Measurements from ENCODE around the gene ZFP42.
"Not testable (repeated sequence)": the region's sequence is repeated elsewhere in the genome, so short reads cannot be mapped to it uniquely, and the experiment has no call there.

GRCh38 chr4:188045461-188045860 lies 49.9 kb downstream of the ZFP42 start:
- TF ChIP-seq, protein P1, sequence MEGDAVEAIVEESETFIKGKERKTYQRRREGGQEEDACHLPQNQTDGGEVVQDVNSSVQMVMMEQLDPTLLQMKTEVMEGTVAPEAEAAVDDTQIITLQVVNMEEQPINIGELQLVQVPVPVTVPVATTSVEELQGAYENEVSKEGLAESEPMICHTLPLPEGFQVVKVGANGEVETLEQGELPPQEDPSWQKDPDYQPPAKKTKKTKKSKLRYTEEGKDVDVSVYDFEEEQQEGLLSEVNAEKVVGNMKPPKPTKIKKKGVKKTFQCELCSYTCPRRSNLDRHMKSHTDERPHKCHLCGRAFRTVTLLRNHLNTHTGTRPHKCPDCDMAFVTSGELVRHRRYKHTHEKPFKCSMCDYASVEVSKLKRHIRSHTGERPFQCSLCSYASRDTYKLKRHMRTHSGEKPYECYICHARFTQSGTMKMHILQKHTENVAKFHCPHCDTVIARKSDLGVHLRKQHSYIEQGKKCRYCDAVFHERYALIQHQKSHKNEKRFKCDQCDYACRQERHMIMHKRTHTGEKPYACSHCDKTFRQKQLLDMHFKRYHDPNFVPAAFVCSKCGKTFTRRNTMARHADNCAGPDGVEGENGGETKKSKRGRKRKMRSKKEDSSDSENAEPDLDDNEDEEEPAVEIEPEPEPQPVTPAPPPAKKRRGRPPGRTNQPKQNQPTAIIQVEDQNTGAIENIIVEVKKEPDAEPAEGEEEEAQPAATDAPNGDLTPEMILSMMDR (IDR thresholded peaks at IDR 0.05; ENCODE audit: poor library complexity): not testable (repeated sequence)
- TF ChIP-seq EZH2 (IDR thresholded peaks at IDR 0.05; ENCODE audit: borderline replicate concordance); EZH2phosphoT487 (IDR thresholded peaks at IDR 0.05; ENCODE audit: low read depth, severe bottlenecking, unreplicated experiment): not testable (repeated sequence)

Data from hepatocyte (in vitro differentiated cells).